SU-DHL-6 (cell line): ENCODE data around the gene SYPL2.

ENCODE experiments used
- CTCF ChIP-seq: fragments of 200-600 bp; sonication (generic); IDR thresholded peaks from one replicate; pipeline ENCODE4 v1.5.1; 2017; ENCODE audit warnings: antibody characterized with exemption, mild to moderate bottlenecking, low read length, moderate library complexity; ENCODE audit not compliant: insufficient read depth, poor library complexity, severe bottlenecking
- EZH2phosphoT487 ChIP-seq: fragments of 200-600 bp; sonication (generic), shearing (Covaris generic); conservative IDR thresholded peaks from 2 replicates; pipeline ENCODE4 v1.6.1; 2018; ENCODE audit warnings: mild to moderate bottlenecking, antibody characterized with exemption, low read length, moderate library complexity, mixed read lengths

- no peak for TF ChIP-seq EZH2phosphoT487
- no peak for TF ChIP-seq CTCF
These were observed 43.1 kb downstream of the SYPL2 start, which contains the start of gene AMIGO1 for GRCh38 chr1:109509176-109510134.
